HFF-Myc (cell line): ENCODE results near the gene TNFRSF14.
A peak's percentile ranks its signal among the peaks of the same experiment; 100 is the strongest.

ENCODE experiments used
- DNase-seq: peaks from one replicate; pipeline ENCODE4 v3.0.0-alpha.2; 2011; ENCODE audit warnings: low read depth; ENCODE audit errors: extremely low read depth
- H3K4me3 ChIP-seq: replicated peaks from 2 replicates; pipeline ENCODE4 v1.5.1; 2011; ENCODE audit warnings: low read depth, mild to moderate bottlenecking, control low read depth, low read length
- CTCF ChIP-seq: IDR thresholded peaks from 2 replicates; pipeline ENCODE4 v1.5.1; 2012; ENCODE audit warnings: mild to moderate bottlenecking, low read depth, low read length, control low read depth; ENCODE audit errors: missing control alignments

The TNFRSF14 gene

GRCh38 chr1:2523191-2523890 lies 32.8 kb upstream of the TNFRSF14 start:
- DNase-seq = no peak
- H3K4me3 ChIP-seq = no peak overlapping the region
- no peak for TF ChIP-seq CTCF

DNA sequence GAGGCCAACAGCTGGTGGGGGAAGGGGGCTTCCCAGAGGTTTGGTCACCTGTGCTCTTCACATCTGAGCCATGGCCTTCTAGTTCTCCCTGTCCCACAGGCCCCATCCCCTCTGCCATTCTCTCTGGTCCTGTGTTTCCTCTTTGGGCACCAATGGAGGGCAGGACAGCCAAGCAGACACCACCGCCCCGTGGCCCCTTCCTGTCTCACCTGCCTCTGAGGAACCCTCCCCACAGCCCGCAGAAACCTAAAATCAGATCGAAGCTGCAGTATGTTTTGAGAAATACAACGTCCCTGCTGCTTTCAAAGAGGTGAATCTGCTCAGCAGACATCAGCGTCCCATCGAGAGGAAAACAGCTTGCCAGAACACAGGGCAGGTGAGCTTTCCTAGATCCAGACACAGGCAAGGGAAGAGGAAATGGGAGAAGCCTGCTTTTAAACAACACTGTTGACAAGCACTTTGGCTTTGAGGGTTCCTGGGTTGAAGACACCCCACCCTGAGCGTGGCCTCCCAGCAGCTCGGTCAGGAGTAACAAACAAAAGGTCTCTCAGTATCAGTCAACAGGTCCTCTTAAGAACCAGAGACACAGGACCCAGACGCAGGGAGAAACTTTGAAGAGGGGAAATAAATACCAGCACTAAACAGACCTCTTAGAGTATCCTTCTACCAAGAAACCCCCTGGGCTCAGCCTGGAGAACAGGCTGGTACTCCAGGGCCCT lies 32.1 kb upstream of the TNFRSF14 start:
- DNase-seq = no peak
- peak overlapping the region; percentile 90 for H3K4me3 ChIP-seq
- no peak for TF ChIP-seq CTCF

GRCh38 chr1:2525572-2525919 lies 30.6 kb upstream of the TNFRSF14 start:
- H3K4me3 ChIP-seq = peak overlapping the region; percentile 90
- TF ChIP-seq CTCF = no peak
- no peak for DNase-seq

- TF ChIP-seq CTCF = no peak
- DNase-seq = peak; percentile 53
- peak within 1 kb of the TSS; percentile 90 for H3K4me3 ChIP-seq
Measured at GRCh38 chr1:2525920-2526823, 30.0 kb upstream of the TNFRSF14 start, which contains the start of gene PANK4. TSS of gene PANK4 (minus strand) at chr1:2526596. CDS start at chr1:2526587, 9 bp downstream.

DNA sequence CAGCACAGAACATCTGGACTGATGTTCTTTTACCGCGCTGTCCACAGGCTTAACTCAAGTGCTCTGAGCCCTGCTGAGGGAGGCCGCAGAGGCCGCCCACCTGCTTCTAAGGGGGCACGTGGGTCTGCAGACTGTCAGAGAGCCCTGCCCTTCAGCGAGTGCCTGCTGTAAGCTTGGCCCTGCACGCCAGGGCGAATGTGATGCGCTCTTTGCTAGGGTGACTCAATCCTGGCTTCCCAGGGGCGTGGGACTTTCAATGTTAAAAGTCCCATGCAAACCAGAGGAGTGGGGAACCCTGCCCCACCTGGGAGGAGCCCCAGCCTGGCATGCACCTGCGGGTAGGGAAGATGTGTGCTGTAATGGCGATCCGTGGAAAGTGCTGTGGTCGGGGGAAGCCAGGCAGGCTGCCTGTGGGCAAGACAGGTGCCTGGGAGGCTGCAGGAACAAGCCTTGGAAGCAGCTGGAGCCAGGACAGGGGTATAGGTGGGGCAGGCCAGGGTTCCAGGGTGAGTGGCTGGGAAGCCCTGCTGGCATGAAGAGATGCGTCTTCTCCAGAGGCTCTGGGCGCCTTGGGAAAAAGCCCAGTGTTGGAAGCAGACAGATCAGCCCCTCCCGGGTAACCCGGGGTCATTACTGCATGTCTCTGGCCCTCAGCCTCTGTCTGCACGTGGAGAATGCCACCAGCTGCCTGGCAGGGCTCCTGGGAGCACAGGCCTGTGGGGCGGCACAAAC lies 29.2 kb upstream of the TNFRSF14 start:
- DNase-seq = no peak
- TF ChIP-seq CTCF = no peak
- H3K4me3 ChIP-seq = peak overlapping the region; percentile 90

DNA sequence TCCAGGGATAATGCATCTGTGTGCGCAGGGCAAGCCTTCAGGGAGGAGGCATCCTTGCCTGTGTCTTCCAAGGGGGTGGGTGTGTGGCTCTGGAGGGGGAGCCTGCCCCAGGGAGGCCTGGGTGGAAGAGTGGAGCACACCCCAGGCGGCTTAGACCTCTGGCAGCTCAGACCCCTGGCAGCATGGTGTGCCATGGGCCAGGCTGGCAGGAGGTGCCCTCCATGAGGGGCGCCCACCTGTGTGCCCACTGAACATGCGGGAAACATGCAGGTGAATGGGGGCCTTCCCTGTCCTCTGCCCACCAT lies 28.7 kb upstream of the TNFRSF14 start:
- no peak for TF ChIP-seq CTCF
- no peak for DNase-seq
- H3K4me3 ChIP-seq = no peak overlapping the region
